Mucosa of descending colon (tissue), 3 donors: ENCODE results near the gene PHTF1. TPM values are rescaled to one million over a fixed set of nuclear protein-coding genes. Genes with fewer than 3 reads are reported as not detected.
"Not testable (repeated sequence)": the region's sequence is repeated elsewhere in the genome, so short reads cannot be mapped to it uniquely, and the experiment has no call there.

ENCODE experiments used
- ATAC-seq: fragments of 200-7000 bp; cut with Tn5 transposase; one replicate; pipeline ENCODE4 v1.9.1; 2020; ENCODE audit warnings: mild to moderate bottlenecking, moderate library complexity
- DNase-seq, 3 donors: peaks; one replicate each; pipeline ENCODE4 v3.0.0-alpha.2; 2020
- H3K36me3 ChIP-seq: fragments of 200-600 bp; one replicate; pipeline ENCODE4 v1.8.0; 2021; ENCODE audit warnings: low read depth, mild to moderate bottlenecking
- H3K4me1 ChIP-seq: fragments of 200-600 bp; one replicate; pipeline ENCODE4 v1.8.0; 2021; ENCODE audit warnings: low read depth, mild to moderate bottlenecking
- H3K4me3 ChIP-seq: fragments of 200-600 bp; one replicate; pipeline ENCODE4 v1.8.0; 2021; ENCODE audit warnings: mild to moderate bottlenecking
- H3K9me3 ChIP-seq: fragments of 200-600 bp; one replicate; pipeline ENCODE4 v1.8.0; 2021; ENCODE audit warnings: mild to moderate bottlenecking
- CTCF ChIP-seq: fragments of 200-600 bp; IDR thresholded peaks from one replicate; pipeline ENCODE4 v1.8.0; 2022; ENCODE audit warnings: antibody characterized with exemption, mild to moderate bottlenecking
- intact Hi-C, 2 donors: fragments of 100-400 bp; cut with DNase I in 1 of 2; cut with micrococcal nuclease in 1 of 2; formaldehyde crosslinking; loops; one replicate each; pipeline versions ENCODE4 v1.11.0 to v1.11.1; 2022; cut with DNase I, micrococcal nuclease
- total RNA-seq, 3 donors: library from RNA; stranded (reverse); fragmentation: NEBNext Ultra II Directional in 2 of 3; extraction: Animal tissue kit (Norgen Biotek cat#: 25700) in 2 of 3; gene quantifications; one replicate each; pipeline versions ENCODE4 v1.2.1 to v1.2.4, GENCODE V29; 2021 to 2023
- donor health status: DM: no; HTN: no; CAD: no; lungs with moderate emphysema.
- donor health status: DM: no; HTN: no; CAD: no.
- donor health status: DM: no; HTN: yes; CAD: no.

Gene PHTF1
- total RNA-seq, 3 donors from 2014 or later = 8.7 to 14.6 (median 10.8) TPM

GRCh38 chr1:113761937-113762336 is 2.7 kb upstream of the PHTF1 start:
- no peak for TF ChIP-seq CTCF
- intact Hi-C loops = no loop called here
- H3K4me1 ChIP-seq = no peaks in the 10 kb centered on the region
- no peaks in the 10 kb centered on the region for H3K36me3 ChIP-seq
- H3K4me3 ChIP-seq = no peak overlapping the region
- H3K9me3 ChIP-seq = no peaks in the 10 kb centered on the region
- DNase-seq (no peak), ATAC-seq (no peak)

- Histone ChIP-seq H3K36me3 (no peaks in the 10 kb centered on the region), H3K9me3 (no peaks in the 10 kb centered on the region), H3K4me1 (no peaks in the 10 kb centered on the region), H3K4me3 (no peak overlapping the region)
- intact Hi-C loops = no loop called here
- no peak for TF ChIP-seq CTCF
- no peak for DNase-seq
- ATAC-seq = no peak
Measured at GRCh38 chr1:113760102-113761080, 1.1 kb upstream of the PHTF1 start.

GRCh38 chr1:113758631-113759332 is 504 bp downstream of the PHTF1 start:
- ATAC-seq (peak; percentile 76), DNase-seq (peak; percentile 75 to 84 (median 82))
- H3K9me3 ChIP-seq = no peaks in the 10 kb centered on the region
- H3K36me3 ChIP-seq = no peaks in the 10 kb centered on the region
- H3K4me1 ChIP-seq = no peaks in the 10 kb centered on the region
- peak overlapping the region; percentile 70 for H3K4me3 ChIP-seq
- intact Hi-C loops = loop anchor here in 1 of 2 donors (10.0 kb wide), 1 partner anchor 56 kb away; the partner anchor contains the start of gene RSBN1
- TF ChIP-seq CTCF = no peak

- no peaks in the 10 kb centered on the region for H3K36me3 ChIP-seq
- DNase-seq (no peak), ATAC-seq (no peak)
- intact Hi-C loops = loop anchor here in 1 of 2 donors (10.0 kb wide), 1 partner anchor 58 kb away; the partner anchor contains the start of gene RSBN1
- no peaks in the 10 kb centered on the region for H3K9me3 ChIP-seq
- TF ChIP-seq CTCF = no peak
- H3K4me3 ChIP-seq = no peak overlapping the region
- H3K4me1 ChIP-seq = no peaks in the 10 kb centered on the region
Measured at GRCh38 chr1:113756461-113756860, 2.8 kb downstream of the PHTF1 start.

GRCh38 chr1:113753333-113753732 is 6.0 kb downstream of the PHTF1 start:
- not testable (repeated sequence) for DNase-seq, H3K4me3 ChIP-seq, H3K4me1 ChIP-seq, ATAC-seq, H3K36me3 ChIP-seq, H3K9me3 ChIP-seq
- intact Hi-C loops = loop anchor here in 1 of 2 donors (10.0 kb wide), 1 partner anchor 61 kb away; the partner anchor contains the start of gene RSBN1
